Endothelial cell of umbilical vein (primary cell): ENCODE measurements around the gene AKR7A2. TPM values are rescaled to one million over a fixed set of nuclear protein-coding genes. Genes with fewer than 3 reads are reported as not detected.

Source experiments
- BruUV-seq: library from RNA; stranded (reverse); fragments of 400-500 nt; replicated peaks from 2 replicates; lab custom pipeline; 2021; lab: Mats Ljungman, UMichigan
- CTCF ChIA-PET: fragments of 300-600, 350-600 bp; sonication (Branson Sonifier 250); formaldehyde crosslinking; loops from one replicate; lab custom pipeline; 2021; ENCODE audit warnings: antibody characterized with exemption, inconsistent platforms; lab: Charles Lee
- POLR2A ChIA-PET: fragments of 300-600, 350-600 bp; sonication (Branson Sonifier 250); formaldehyde crosslinking; loops from one replicate; lab custom pipeline; 2021; ENCODE audit warnings: antibody characterized with exemption, inconsistent platforms; lab: Charles Lee
- DNase-seq: peaks from one replicate; pipeline ENCODE4 v3.0.0-alpha.2; 2011; ENCODE audit warnings: low read depth, low spot score
- FAIRE-seq: peaks from 2 replicates; lab custom pipeline; 2011; peaks lifted over from hg19 to GRCh38; lab: Jason Lieb, UNC
- H2AFZ ChIP-seq: 2 replicates; pipeline ENCODE4 v1.6.0; 2012; ENCODE audit warnings: low read depth, low read length, control low read depth, inconsistent platforms
- H3K27ac ChIP-seq: 2 replicates; pipeline ENCODE4 v1.5.1; 2011; ENCODE audit warnings: low read depth, mild to moderate bottlenecking, control low read depth, low read length, moderate library complexity; ENCODE audit not compliant: insufficient read depth
- H3K27me3 ChIP-seq, 2 experiments: 2 replicates each; pipeline versions ENCODE4 v1.6.0 to v1.6.1; 2011; ENCODE audit warnings: low read length in 2 of 2, mixed read lengths in 1 of 2; ENCODE audit not compliant: control insufficient read depth in 2 of 2, insufficient read depth in 2 of 2
- H3K36me3 ChIP-seq, 2 experiments: 2 replicates in 1 of 2; 3 replicates in 1 of 2; pipeline ENCODE4 v1.5.1; 2011; ENCODE audit warnings: low read length in 2 of 2, mild to moderate bottlenecking in 1 of 2, moderate library complexity in 1 of 2; ENCODE audit not compliant: control insufficient read depth in 2 of 2, insufficient read depth in 2 of 2; ENCODE audit errors: extremely low read depth in 1 of 2
- H3K4me1 ChIP-seq: 3 replicates; pipeline ENCODE4 v1.5.1; 2011; ENCODE audit warnings: mild to moderate bottlenecking, low read length; ENCODE audit not compliant: control insufficient read depth, insufficient read depth; ENCODE audit errors: extremely low read depth
- H3K4me2 ChIP-seq: 2 replicates; pipeline ENCODE4 v1.6.1; 2011; ENCODE audit warnings: low read length, control low read depth, mixed read lengths; ENCODE audit not compliant: insufficient read depth
- H3K4me3 ChIP-seq, 3 experiments: fragments of 200-600 bp in 1 of 3; sonication (generic), shearing (Covaris generic) in 1 of 3; replicated peaks in 1 of 3; 2 replicates each; pipeline ENCODE4 v1.5.1; 2011 to 2016; ENCODE audit warnings: control low read depth in 3 of 3, low read length in 3 of 3, mild to moderate bottlenecking in 2 of 3, inconsistent platforms in 1 of 3, low read depth in 1 of 3, moderate library complexity in 1 of 3; ENCODE audit not compliant: insufficient read depth in 1 of 3
- H3K79me2 ChIP-seq: 2 replicates; pipeline ENCODE4 v1.6.0; 2012; ENCODE audit warnings: low read length, inconsistent platforms; ENCODE audit not compliant: control insufficient read depth, insufficient read depth
- H3K9ac ChIP-seq: replicated peaks from 2 replicates; pipeline ENCODE3; 2011; ENCODE audit warnings: low read length, control low read depth; ENCODE audit not compliant: insufficient read depth; ENCODE audit errors: extremely low read depth
- H3K9me1 ChIP-seq: replicated peaks from 3 replicates; pipeline ENCODE4 v1.6.0; 2011; ENCODE audit warnings: mild to moderate bottlenecking, low read length; ENCODE audit not compliant: control insufficient read depth, insufficient read depth; ENCODE audit errors: extremely low read depth
- H3K9me3 ChIP-seq: replicated peaks from 2 replicates; pipeline ENCODE4 v1.5.1; 2012; ENCODE audit warnings: low read length, inconsistent platforms; ENCODE audit not compliant: control insufficient read depth, insufficient read depth
- H4K20me1 ChIP-seq: replicated peaks from 2 replicates; pipeline ENCODE3; 2011; ENCODE audit warnings: mild to moderate bottlenecking, low read length; ENCODE audit not compliant: control insufficient read depth, insufficient read depth; ENCODE audit errors: extremely low read depth
- EZH2 ChIP-seq: IDR thresholded peaks from 2 replicates; pipeline ENCODE4 v1.6.1; 2012; ENCODE audit warnings: borderline replicate concordance, low read depth, mild to moderate bottlenecking, moderate library complexity, low read length, inconsistent platforms; ENCODE audit not compliant: severe bottlenecking
- FOS ChIP-seq: IDR thresholded peaks from 2 replicates; pipeline ENCODE4 v1.6.1; 2011; ENCODE audit warnings: mild to moderate bottlenecking, low read length, moderate library complexity, borderline replicate concordance; ENCODE audit not compliant: insufficient read depth
- GATA2 ChIP-seq: IDR thresholded peaks from 2 replicates; pipeline ENCODE4 v1.7.0; 2011; ENCODE audit warnings: low read depth, mild to moderate bottlenecking, moderate library complexity, mixed read lengths, low read length; ENCODE audit not compliant: insufficient read length, insufficient read depth
- JUN ChIP-seq: IDR thresholded peaks from 2 replicates; pipeline ENCODE4 v1.6.1; 2011; ENCODE audit warnings: borderline replicate concordance, low read depth; ENCODE audit not compliant: insufficient read length, insufficient read depth
- MYC ChIP-seq: IDR thresholded peaks from one replicate; pipeline ENCODE4 v1.6.1; 2011; ENCODE audit warnings: mild to moderate bottlenecking, low read depth, low read length
- POLR2A ChIP-seq: IDR thresholded peaks from 2 replicates; pipeline ENCODE4 v1.6.1; 2012; ENCODE audit warnings: low read depth, mild to moderate bottlenecking, control low read depth, low read length
- POLR2AphosphoS5 ChIP-seq: IDR thresholded peaks from 2 replicates; pipeline ENCODE4 v1.6.1; 2012; ENCODE audit warnings: low read depth, mild to moderate bottlenecking, control low read depth, low read length, moderate library complexity; ENCODE audit not compliant: insufficient read depth
- dilution Hi-C: fragments of 300-500 bp; cut with MboI; formaldehyde crosslinking; loops from one replicate; pipeline ENCODE4 v1.15.0; 2019; ENCODE audit warnings: low sequenced_read_pairs; ENCODE audit not compliant: extremely low pct_ligation_motif_present
- intact Hi-C: fragments of 100-400 bp; cut with micrococcal nuclease; formaldehyde crosslinking; loops from one replicate; pipeline ENCODE4 v1.10.0; 2022
- polyA plus RNA-seq, 4 experiments: library from polyadenylated mRNA; depleted of rRNA in 3 of 4; stranded (reverse) in 3 of 4; unstranded in 1 of 4; fragments of >200 nt; gene quantifications; 2 replicates each; pipeline versions ENCODE4 v1.2.1 to v1.2.3, GENCODE V29; 2011 to 2012; ENCODE audit warnings: missing spikeins in 1 of 4
- total RNA-seq: library from RNA; stranded (reverse); gene quantifications from 2 replicates; pipeline ENCODE4 v1.2.3, GENCODE V29; 2021
- TF ChIP-seq, protein P1 (sequence below), 2 donors: IDR thresholded peaks; 1 replicate in 1 of 2; 2 replicates in 1 of 2; pipeline ENCODE4 v1.5.1; 2011; ENCODE audit warnings: low read length in 2 of 2, mild to moderate bottlenecking in 2 of 2, moderate library complexity in 2 of 2, control low read depth in 1 of 2, inconsistent platforms in 1 of 2, low read depth in 1 of 2; ENCODE audit not compliant: insufficient read depth in 1 of 2; ENCODE audit errors: extremely low read depth in 1 of 2
- TF ChIP-seq, protein P2 (sequence below): IDR thresholded peaks from 2 replicates; pipeline ENCODE4 v1.6.1; 2011; ENCODE audit not compliant: insufficient read depth, insufficient read length

AKR7A2 gene
- total and polyA plus RNA-seq, 2 donors (not counting 3 experiments of a cell fraction or from before 2014, with no cell fraction given) = 48.0 to 70.7 TPM

DNA sequence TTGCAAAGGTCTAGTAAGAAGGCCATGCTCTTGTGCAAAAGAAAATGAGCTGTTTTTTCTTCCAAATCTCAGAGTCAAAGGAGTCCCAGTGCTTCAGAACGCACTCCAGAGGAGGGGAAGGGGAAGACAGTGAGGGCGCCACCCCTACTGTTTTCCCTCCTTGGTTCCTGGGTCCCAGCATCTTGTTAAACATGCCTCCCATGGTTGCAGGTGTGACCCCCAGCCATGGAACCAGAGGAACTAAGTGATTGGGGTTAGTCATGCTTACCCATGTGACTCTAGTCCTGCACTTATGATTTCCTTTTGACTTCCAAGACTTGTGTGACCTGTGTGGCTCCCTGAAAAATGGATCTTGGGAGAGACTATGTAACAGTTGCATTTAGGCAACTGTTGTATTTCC is 17.3 kb downstream of the AKR7A2 start:
- H3K9me3 ChIP-seq = peaks cover 5% of the 10 kb centered on the region
- ChIA-PET POLR2A (no interaction called here), CTCF (no interaction called here)
- H2AFZ ChIP-seq = no peak overlapping the region
- intact Hi-C loops (no loop called here), dilution Hi-C loops (no loop called here)
- no peaks in the 10 kb centered on the region for H3K4me1 ChIP-seq
- H3K9ac ChIP-seq = no peak overlapping the region
- no peaks in the 10 kb centered on the region for H3K36me3 ChIP-seq
- H3K4me3 ChIP-seq = no peak overlapping the region
- DNase-seq = no peak
- no peak overlapping the region for H3K27ac ChIP-seq
- TF ChIP-seq, protein P1, sequence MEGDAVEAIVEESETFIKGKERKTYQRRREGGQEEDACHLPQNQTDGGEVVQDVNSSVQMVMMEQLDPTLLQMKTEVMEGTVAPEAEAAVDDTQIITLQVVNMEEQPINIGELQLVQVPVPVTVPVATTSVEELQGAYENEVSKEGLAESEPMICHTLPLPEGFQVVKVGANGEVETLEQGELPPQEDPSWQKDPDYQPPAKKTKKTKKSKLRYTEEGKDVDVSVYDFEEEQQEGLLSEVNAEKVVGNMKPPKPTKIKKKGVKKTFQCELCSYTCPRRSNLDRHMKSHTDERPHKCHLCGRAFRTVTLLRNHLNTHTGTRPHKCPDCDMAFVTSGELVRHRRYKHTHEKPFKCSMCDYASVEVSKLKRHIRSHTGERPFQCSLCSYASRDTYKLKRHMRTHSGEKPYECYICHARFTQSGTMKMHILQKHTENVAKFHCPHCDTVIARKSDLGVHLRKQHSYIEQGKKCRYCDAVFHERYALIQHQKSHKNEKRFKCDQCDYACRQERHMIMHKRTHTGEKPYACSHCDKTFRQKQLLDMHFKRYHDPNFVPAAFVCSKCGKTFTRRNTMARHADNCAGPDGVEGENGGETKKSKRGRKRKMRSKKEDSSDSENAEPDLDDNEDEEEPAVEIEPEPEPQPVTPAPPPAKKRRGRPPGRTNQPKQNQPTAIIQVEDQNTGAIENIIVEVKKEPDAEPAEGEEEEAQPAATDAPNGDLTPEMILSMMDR (IDR thresholded peaks at IDR 0.05; ENCODE audit: extremely low read depth in 1 of 2, insufficient read depth in 1 of 2, low read depth in 1 of 2, low read length in 2 of 2) = no peak
- TF ChIP-seq POLR2AphosphoS5 (no peak), GATA2 (no peak), EZH2 (no peak), FOS (no peak), POLR2A (no peak), MYC (no peak), JUN (no peak)
- TF ChIP-seq, protein P2, sequence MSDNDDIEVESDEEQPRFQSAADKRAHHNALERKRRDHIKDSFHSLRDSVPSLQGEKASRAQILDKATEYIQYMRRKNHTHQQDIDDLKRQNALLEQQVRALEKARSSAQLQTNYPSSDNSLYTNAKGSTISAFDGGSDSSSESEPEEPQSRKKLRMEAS = no peak
- no peaks in the 10 kb centered on the region for H3K9me1 ChIP-seq
- no TSS peak for BruUV-seq
- H3K27me3 ChIP-seq = no peaks in the 10 kb centered on the region
- H3K4me2 ChIP-seq = no peak overlapping the region
- FAIRE-seq = no peak
- no peaks in the 10 kb centered on the region for H4K20me1 ChIP-seq
- H3K79me2 ChIP-seq = no peaks in the 10 kb centered on the region
